Activated B cell treated with CpG ODN at 0.5 μM for 24 hours (primary cell): ENCODE measurements around the gene DOCK3. TPM values are rescaled to one million over a fixed set of nuclear protein-coding genes. Genes with fewer than 3 reads are reported as not detected.
"Not testable (repeated sequence)": the region's sequence is repeated elsewhere in the genome, so short reads cannot be mapped to it uniquely, and the experiment has no call there.

ENCODE experiments used
- ATAC-seq: fragments of 200-7000 bp; cut with Tn5 transposase; one replicate; pipeline ENCODE4 v1.10.0; 2021; ENCODE audit warnings: low read depth, mild to moderate bottlenecking, moderate library complexity
- CTCF ChIA-PET: fragments of 350-600 bp; sonication (Branson Sonifier 250); formaldehyde crosslinking; loops from one replicate; lab custom pipeline; 2021; ENCODE audit warnings: antibody characterized with exemption; lab: Charles Lee
- POLR2A ChIA-PET: fragments of 350-600 bp; sonication (Branson Sonifier 250); formaldehyde crosslinking; loops from one replicate; lab custom pipeline; 2021; ENCODE audit warnings: antibody characterized with exemption; lab: Charles Lee
- DNase-seq: peaks from one replicate; pipeline ENCODE4 v3.0.0; 2022
- H3K27ac Mint-ChIP-seq: one replicate; pipeline ENCODE4 v1.8.0; 2020; ENCODE audit warnings: mixed read lengths
- H3K27me3 Mint-ChIP-seq: one replicate; pipeline ENCODE4 v1.8.0; 2021; ENCODE audit warnings: mixed read lengths
- H3K36me3 Mint-ChIP-seq: one replicate; pipeline ENCODE4 v1.8.0; 2021; ENCODE audit warnings: low read depth, mixed read lengths
- H3K4me1 Mint-ChIP-seq: one replicate; pipeline ENCODE4 v1.8.0; 2021; ENCODE audit warnings: mixed read lengths
- H3K4me3 Mint-ChIP-seq: one replicate; pipeline ENCODE4 v1.8.0; 2020; ENCODE audit warnings: mild to moderate bottlenecking, mixed read lengths
- H3K9me3 Mint-ChIP-seq: one replicate; pipeline ENCODE4 v1.8.0; 2020; ENCODE audit warnings: mixed read lengths
- CTCF ChIP-seq: fragments of 200-600 bp; IDR thresholded peaks from one replicate; pipeline ENCODE4 v1.8.0; 2022; ENCODE audit warnings: antibody characterized with exemption, mild to moderate bottlenecking
- intact Hi-C: fragments of 100-400 bp; cut with micrococcal nuclease; formaldehyde crosslinking; loops from one replicate; pipeline ENCODE4 v1.15.1; 2024
- total RNA-seq: library from RNA; stranded (reverse); gene quantifications from 2 replicates; pipeline ENCODE4 v1.2.3, GENCODE V29; 2022

Gene DOCK3
- total RNA-seq, 1 donor from 2014 or later = 0.04 TPM

- Mint-ChIP-seq H3K27me3 (peaks cover 17% of the 10 kb centered on the region), H3K4me3 (no peak overlapping the region), H3K36me3 (no peaks in the 10 kb centered on the region), H3K27ac (no peak overlapping the region), H3K9me3 (peaks cover 4% of the 10 kb centered on the region), H3K4me1 (no peaks in the 10 kb centered on the region)
- CTCF ChIA-PET = no interaction called here
- intact Hi-C loops = no loop called here
- no peak for ATAC-seq
- no peak for DNase-seq
- POLR2A ChIA-PET = no interaction called here
- TF ChIP-seq CTCF = no peak
Observed at GRCh38 chr3:50930371-50931208, 255.9 kb downstream of the DOCK3 start.

- peaks cover 23% of the 10 kb centered on the region for H3K27me3 Mint-ChIP-seq
- H3K36me3 Mint-ChIP-seq, ATAC-seq, CTCF ChIA-PET, DNase-seq, H3K4me3 Mint-ChIP-seq, H3K4me1 Mint-ChIP-seq, intact Hi-C loops, H3K27ac Mint-ChIP-seq, POLR2A ChIA-PET: not testable (repeated sequence)
- H3K9me3 Mint-ChIP-seq = peaks cover 11% of the 10 kb centered on the region
Observed at GRCh38 chr3:50932918-50933317, 258.2 kb downstream of the DOCK3 start.

- Mint-ChIP-seq H3K36me3 (no peaks in the 10 kb centered on the region), H3K27me3 (peaks cover 21% of the 10 kb centered on the region), H3K4me3 (no peak overlapping the region), H3K27ac (no peak overlapping the region), H3K4me1 (no peaks in the 10 kb centered on the region), H3K9me3 (peaks cover 11% of the 10 kb centered on the region)
- POLR2A ChIA-PET = no interaction called here
- intact Hi-C loops = no loop called here
- DNase-seq (no peak), ATAC-seq (no peak)
- CTCF ChIA-PET = no interaction called here
- no peak for TF ChIP-seq CTCF
Observed at GRCh38 chr3:50936389-50936788, 261.7 kb downstream of the DOCK3 start.

- DNase-seq (no peak), ATAC-seq (no peak)
- Mint-ChIP-seq H3K36me3 (no peaks in the 10 kb centered on the region), H3K4me1 (peaks cover 12% of the 10 kb centered on the region), H3K9me3 (no peaks in the 10 kb centered on the region), H3K4me3 (no peak overlapping the region), H3K27ac (no peak overlapping the region), H3K27me3 (peaks cover 2% of the 10 kb centered on the region)
- intact Hi-C loops = no loop called here
- TF ChIP-seq CTCF = no peak
- CTCF ChIA-PET = no interaction called here
- POLR2A ChIA-PET = interaction anchor here (0.5 kb wide), 1 partner anchor 62 kb away, joined by 4 read pairs; no protein-coding TSS in a partner anchor
Observed at GRCh38 chr3:50947419-50947818, 272.7 kb downstream of the DOCK3 start.

GRCh38 chr3:50950591-50950990, 275.9 kb downstream of the DOCK3 start:
- ChIA-PET CTCF (no interaction called here), POLR2A (no interaction called here)
- Mint-ChIP-seq H3K27ac (no peak overlapping the region), H3K36me3 (no peaks in the 10 kb centered on the region), H3K4me1 (peaks cover 12% of the 10 kb centered on the region), H3K27me3 (peaks cover 2% of the 10 kb centered on the region), H3K4me3 (peak overlapping the region; percentile 20), H3K9me3 (peaks cover 3% of the 10 kb centered on the region)
- intact Hi-C loops = no loop called here
- no peak for TF ChIP-seq CTCF
- ATAC-seq (no peak), DNase-seq (no peak)
